Fibroblast of peridontal ligament (primary cell): ENCODE data around the gene GSTM5.
"Not testable (repeated sequence)": the region's sequence is repeated elsewhere in the genome, so short reads cannot be mapped to it uniquely, and the experiment has no call there.

ENCODE experiments used
- DNase-seq: peaks from one replicate; pipeline ENCODE4 v3.0.0-alpha.2; 2010; ENCODE audit errors: extremely low read depth

The GSTM5 gene

DNA sequence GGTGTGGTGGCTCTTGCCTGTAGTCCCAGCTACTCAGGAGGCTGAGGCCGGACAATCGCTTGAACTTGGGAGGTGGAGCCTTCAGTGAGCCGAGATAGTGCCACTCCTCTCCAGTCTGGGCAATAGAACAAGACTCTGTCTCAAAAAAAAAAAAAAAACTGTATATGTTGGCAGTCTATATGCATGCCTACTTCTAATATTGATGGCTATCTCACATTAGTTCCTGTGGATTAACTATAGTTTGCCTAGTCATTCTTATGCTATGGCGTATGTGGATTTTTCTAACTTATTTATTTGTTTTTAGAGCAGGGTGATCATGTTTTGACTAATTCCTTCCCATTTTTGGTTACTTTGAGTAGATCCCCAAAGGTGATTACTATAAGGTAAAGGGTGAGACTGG lies 15.0 kb upstream of the GSTM5 start:
- DNase-seq: no peak

- DNase-seq: not testable (repeated sequence)
Observed at GRCh38 chr1:109697861-109698260, 14.2 kb upstream of the GSTM5 start.

GRCh38 chr1:109702940-109703339 lies 9.1 kb upstream of the GSTM5 start:
- not testable (repeated sequence) for DNase-seq

DNA sequence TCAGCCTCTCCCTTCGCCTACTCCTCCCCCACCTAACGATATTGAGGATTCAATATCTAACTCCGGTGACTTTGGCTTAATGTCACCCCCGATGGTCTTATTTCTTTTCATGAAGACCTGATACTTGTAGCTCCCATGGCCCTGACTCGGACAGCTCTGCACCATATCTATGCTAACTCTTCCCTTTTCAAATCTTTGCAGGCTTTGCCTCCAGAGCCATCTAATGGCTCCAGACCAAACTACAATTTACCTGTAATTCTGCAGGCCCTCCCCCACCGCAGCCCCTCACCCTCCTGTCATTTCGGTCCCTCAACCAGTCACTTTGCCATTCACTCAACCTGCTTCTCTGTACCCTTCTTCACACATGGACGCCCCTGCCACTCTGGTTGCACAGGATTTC lies 7.9 kb upstream of the GSTM5 start:
- no peak for DNase-seq

DNA sequence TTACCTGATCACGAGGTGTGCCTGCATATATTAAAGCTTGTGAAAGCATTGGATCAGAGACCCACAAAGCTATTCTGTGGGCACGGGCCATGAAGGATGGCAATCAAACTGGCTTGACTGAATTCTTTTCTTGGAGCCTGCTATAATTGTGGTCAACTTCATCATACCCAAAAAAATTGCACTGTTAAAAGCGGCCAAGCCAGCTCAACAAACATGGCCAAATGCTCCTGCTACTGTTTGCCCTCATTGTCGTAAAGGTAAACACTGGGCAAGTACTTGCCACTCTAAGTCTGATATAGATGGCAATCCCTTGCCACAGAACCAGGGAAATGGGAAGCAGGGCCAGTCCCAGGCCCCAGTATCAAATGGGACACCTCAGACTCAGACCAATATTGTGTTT lies 6.6 kb upstream of the GSTM5 start:
- DNase-seq: no peak

GRCh38 chr1:109708949-109709348 lies 3.1 kb upstream of the GSTM5 start:
- not testable (repeated sequence) for DNase-seq

DNA sequence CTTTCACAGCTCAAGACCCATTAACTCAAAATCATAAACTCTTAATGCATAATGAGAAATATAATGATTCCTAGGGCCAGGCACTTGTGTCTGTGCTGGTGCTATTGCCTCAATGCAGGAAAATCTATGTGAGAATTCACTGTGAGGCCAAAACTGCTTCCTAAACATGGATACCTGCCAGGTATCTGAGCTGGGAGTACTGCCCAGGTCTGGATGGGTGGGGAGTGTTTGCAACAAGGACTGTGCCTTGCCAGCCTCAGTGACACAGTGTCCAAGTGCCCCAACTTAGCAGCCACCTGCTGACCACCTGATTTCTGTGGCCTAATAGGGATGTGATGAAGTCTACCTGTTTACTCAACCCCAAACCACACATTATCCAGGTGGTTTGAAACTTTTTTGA lies 2.2 kb upstream of the GSTM5 start:
- not testable (repeated sequence) for DNase-seq

- no peak for DNase-seq
Observed at GRCh38 chr1:109712321-109712864, 342 bp downstream of the GSTM5 start.

DNA sequence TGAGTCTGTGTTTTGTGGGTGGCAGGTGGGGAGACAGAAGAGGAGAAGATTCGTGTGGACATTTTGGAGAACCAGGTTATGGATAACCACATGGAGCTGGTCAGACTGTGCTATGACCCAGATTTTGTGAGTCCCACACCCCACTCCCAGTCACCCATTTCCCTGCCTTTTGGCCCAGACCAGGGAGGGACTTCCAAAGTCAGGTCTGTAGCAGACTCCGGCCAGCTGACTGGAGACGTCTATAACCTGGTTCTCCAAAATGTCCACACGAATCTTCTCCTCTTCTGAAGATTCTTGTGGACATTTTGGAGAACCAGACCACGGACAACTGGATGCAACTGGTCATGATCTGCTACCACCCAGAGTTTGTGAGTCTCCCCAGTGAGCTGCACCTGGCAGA lies 1.6 kb downstream of the GSTM5 start:
- DNase-seq: no peak

GRCh38 chr1:109714661-109715372 lies 2.8 kb downstream of the GSTM5 start:
- no peak for DNase-seq

DNA sequence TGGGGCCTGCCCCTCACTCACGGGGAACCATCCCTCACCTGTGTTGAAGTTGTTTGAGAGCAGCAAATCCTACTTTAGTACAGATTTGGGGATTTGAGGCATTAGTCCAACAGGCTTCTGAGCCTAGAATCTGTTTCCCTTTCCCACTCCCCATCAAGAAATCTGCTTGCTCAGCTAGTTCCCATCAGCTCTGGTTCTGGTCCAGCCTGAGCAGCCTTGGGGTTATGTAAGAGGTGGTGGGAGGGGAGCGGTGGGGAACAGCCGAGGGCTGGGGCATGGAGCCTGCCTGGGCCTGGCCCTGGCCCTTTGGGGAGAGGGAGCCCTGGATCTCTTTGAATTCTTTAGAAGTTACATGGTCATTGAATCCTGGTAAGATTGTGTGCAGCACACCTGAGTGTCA lies 4.1 kb downstream of the GSTM5 start:
- no peak for DNase-seq

DNA sequence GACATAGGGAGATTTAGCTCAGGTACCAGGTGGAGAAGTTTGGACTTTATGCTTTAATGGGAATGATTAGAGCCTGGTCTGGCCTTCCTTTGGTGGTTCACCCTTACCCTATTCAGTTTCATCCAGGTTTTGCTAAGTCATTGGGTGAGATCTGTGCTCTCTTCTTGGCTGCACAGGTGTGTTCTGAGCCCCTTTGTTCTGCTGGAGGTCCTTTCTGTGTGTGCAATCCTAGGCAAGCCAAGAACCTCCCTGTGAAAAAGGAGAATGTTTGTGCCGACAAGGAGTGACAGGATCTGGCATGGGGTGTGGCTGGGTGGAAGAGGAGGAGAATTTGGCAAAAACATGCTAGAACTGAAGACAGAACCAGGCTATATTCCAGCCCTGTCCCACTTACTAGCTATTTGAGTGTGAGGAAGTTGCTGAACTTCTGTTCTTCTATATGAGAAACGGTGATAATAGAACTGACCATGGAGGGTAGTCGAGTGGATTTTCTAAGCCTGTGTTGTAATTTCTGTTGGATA lies 4.6 kb downstream of the GSTM5 start:
- DNase-seq: no peak

DNA sequence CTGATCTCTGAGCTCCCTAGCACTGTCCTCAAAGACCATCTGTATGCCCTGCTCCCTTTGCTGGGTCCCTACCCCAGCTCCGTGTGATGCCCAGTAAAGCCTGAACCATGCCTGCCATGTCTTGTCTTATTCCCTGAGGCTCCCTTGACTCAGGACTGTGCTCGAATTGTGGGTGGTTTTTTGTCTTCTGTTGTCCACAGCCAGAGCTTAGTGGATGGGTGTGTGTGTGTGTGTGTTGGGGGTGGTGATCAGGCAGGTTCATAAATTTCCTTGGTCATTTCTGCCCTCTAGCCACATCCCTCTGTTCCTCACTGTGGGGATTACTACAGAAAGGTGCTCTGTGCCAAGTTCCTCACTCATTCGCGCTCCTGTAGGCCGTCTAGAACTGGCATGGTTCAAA lies 5.7 kb downstream of the GSTM5 start:
- DNase-seq: no peak

GRCh38 chr1:109718495-109718894 lies 6.4 kb downstream of the GSTM5 start:
- DNase-seq: no peak

DNA sequence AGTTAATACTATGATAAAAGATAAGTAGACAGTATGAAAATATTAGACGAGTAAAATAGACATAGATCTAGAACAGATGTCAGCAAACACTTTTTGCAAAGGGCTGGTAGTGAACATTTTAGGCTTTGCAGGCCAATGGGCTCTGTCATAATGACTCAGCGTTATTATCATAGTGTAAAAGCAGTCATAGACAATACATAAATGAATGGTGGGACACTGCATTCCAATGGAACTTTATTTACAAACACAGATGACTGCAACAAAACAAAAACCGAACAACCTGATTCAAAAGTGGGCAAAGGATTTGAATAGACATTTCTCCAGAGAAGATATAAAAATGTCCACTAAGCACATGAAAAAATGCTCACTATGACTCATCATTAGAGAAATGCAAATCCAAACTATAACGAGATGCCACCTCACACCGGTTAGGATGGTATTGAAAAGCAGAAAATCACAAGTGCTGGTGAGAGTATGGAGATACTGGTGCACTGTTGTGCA lies 7.3 kb downstream of the GSTM5 start:
- DNase-seq: peak; percentile 78

DNA sequence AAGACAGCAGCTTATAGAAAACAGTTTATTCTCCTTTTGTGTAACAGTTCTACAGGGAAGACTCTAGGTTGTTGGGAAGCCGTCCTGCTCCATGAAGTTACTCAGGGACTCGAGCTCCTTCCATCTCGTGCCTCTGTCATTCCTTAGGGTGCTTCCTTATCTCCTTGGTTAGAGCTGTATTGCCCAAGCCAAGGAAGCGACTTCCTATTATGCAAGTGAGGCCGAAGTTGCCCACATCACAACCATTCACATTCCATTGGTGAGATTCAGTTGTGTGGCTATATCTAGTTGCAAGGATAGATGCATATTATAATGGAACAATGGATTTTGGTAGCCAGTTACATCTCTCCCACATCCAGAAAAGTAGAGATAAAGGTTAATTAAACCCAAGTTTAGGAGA lies 9.0 kb downstream of the GSTM5 start:
- no peak for DNase-seq

GRCh38 chr1:109721971-109722370 lies 9.9 kb downstream of the GSTM5 start:
- DNase-seq: no peak

DNA sequence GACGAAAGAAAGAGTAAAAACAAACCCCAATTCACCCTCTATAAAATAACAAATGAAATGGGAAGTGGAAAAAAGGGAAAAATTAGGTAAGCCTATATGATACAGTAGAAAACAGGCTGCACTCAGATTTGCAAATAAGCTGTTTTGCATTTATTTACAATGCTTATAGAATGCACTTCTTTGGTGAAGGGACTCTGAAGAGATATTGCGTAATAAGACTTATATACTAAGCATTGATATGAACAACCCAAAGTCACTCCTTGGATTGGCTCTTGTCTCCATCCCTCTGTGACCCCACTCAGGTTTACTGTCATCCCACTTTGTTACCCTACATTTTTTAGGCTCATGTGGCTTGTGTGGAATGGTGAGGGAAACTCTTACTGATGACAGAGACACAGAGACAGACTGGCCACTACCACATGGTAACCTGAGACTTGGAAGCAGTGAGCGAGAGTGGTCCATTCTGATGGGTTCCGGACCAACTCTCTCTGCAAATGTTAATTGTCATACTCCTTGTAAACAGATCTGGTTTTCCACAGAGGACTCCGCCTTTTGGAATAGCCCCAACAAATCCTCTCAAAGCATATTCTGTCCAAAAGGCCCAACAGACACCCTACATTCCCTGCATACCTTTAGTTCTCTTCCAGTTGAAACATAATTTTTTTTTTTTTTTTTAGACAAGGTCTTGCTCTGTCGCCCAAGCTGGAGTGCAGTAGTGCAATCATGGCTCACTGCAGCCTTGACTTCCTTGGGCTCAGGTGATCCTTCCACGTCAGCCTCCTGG lies 11.0 kb downstream of the GSTM5 start:
- peak; percentile 16 for DNase-seq

DNA sequence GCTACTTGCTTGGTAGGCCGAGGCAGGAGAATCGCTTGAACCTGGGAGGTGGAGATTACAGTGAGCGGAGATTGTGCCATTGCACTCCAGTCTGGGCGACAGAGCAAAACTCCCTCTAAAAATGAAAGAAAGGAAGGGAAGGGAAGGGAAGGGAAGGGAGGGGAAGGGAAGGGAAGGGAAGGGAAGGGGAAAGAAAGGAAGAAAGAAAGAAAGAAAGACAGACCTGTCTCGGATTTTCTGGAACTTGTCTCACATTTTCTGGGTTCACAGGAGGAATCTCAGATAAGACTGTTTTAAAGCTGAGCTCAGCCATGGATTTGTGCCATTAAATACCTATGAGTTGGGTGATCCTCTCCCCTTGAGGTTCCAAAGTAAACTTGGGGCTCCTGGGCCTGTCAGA lies 12.9 kb downstream of the GSTM5 start:
- no peak for DNase-seq

GRCh38 chr1:109725510-109725909 lies 13.5 kb downstream of the GSTM5 start:
- DNase-seq: no peak

- no peak for DNase-seq
Observed at GRCh38 chr1:109726007-109726406, 14.0 kb downstream of the GSTM5 start.

GRCh38 chr1:109726728-109727373 lies 14.8 kb downstream of the GSTM5 start:
- no peak for DNase-seq
